GM18505 (cell line): ENCODE data around the gene INPP5D.
"Not testable (repeated sequence)": the region's sequence is repeated elsewhere in the genome, so short reads cannot be mapped to it uniquely, and the experiment has no call there.

Experiments
- ATAC-seq: cut with Tn5 transposase; IDR thresholded peaks from one replicate; pipeline ENCODE4 v1.9.1; 2021; ENCODE audit not compliant: unreplicated experiment
- POLR2A ChIP-seq: IDR thresholded peaks from 4 replicates; pipeline ENCODE4 v1.6.1; 2011; ENCODE audit warnings: borderline replicate concordance; ENCODE audit not compliant: insufficient read depth, insufficient read length; ENCODE audit errors: extremely low read depth

INPP5D gene

GRCh38 chr2:233059797-233060500, at the start of gene INPP5D:
Gene INPP5D (plus strand): TSS chr2:233060342. CDS start chr2:233060479, 137 bp downstream.
- TF ChIP-seq POLR2A: peak; percentile 96
- no peak for ATAC-seq

DNA sequence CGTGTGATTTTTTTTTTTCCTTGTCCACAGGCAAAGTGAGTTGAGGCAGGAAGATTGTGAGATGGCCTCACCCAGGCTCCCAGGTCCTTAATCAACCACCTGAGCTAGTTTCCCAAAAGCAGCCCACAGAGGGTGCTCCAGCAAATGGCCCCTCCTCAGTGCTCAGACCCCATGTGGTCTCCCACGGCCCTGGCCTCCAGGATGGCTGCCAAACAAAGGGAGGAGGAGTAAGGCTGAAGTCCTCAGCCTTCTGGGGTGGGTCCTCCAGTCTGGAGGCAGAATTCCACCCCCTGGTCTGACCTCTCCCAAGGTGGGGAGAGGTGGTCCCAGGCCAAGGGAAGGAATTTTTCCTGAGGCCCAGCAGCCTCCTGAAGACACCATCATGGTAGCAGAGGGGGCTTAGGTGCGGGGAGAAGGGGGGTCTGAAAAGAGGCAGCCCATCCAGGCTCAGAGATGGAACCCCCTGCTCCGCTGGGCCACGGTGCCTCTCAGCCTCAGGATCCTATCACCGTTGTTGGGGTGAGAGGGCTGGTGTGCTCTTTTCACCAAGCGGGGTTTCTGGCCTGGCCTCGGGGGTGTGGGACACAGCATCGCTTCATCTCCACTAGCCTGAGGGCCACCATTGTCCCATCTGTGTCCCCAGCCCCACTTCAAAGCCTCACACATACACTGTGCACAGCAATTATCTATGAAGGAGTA, 49.4 kb upstream of the INPP5D start:
- no peak for ATAC-seq
- no peak for TF ChIP-seq POLR2A

DNA sequence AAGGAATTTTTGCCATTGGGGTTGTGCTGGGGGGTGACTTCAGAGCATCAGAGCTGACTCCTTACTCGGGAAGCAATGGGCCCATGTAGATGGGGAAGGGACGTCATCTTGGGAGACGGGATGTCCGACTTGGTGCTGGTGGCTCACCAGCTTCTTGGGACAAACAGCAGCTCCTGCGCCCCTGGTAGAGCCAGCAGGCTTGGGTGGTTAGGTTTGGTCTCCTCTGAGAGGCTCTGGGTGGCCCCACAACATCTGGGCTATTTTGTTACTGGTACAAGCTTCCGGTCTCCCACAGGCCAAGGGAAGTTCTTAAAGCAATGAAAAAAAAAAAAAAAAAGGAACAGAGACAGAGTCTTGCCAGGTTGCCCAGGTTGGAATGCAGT, 48.9 kb upstream of the INPP5D start:
- TF ChIP-seq POLR2A: no peak
- ATAC-seq: no peak

DNA sequence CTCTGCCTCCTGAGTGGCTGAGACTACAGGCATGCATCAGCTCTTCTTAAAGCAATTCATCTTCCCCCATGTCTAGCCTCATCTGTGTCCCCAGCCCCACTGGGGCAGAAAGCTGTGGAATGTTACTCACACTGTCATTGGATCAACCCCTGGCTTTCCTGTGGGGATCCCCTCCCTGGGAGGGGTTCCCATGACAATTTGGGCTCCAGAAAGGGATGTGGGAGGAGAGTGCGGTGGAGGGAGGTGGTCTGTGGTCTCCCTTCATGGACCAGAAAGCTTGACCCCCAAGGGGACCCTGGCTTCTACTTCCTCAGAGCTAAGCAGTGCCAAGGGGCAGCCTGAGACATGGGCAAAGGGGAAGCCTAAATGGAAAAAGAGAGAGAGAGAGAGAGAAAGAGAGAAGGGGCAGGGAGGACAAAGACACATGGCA, 48.4 kb upstream of the INPP5D start:
- no peak for TF ChIP-seq POLR2A
- ATAC-seq: no peak

- no peak for TF ChIP-seq POLR2A
- ATAC-seq: no peak
Observed at GRCh38 chr2:233012301-233012971, 47.7 kb upstream of the INPP5D start.

GRCh38 chr2:233013027-233013461, 47.1 kb upstream of the INPP5D start, which contains the start of gene NGEF:
Gene NGEF (minus strand): TSS chr2:233013256. CDS start chr2:232974890, 38,366 bp downstream.
- ATAC-seq: no peak
- no peak for TF ChIP-seq POLR2A

- ATAC-seq: no peak
Observed at GRCh38 chr2:233013650-233014049, 46.5 kb upstream of the INPP5D start.

DNA sequence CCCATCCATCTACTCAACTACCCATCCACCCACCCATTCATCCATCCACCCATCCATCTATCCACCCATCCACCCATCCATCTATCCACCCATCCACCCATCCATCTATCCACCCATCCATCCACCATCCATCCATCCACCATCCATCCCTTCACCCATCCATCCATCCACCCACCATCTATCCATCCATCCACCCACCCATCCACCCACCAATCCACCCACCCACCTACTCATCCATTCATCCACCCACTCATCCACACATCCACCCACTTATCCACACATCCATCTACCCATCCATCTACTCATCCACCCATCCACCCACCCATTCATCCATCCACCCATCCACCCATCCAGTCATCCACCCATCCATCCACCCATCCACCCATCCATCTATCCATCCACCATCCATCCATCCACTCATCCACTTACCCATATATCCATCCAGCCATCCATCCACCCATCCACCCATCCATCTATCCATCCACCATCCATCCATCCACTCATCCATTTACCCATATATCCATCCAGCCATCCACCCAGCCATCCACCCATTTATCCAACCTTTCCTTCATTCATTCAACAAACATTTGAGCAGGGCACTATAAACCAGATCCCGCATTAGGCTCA, 45.0 kb upstream of the INPP5D start:
- no peak for TF ChIP-seq POLR2A
- ATAC-seq: no peak

More at GRCh38 chr2:233013650-233014049, 46.5 kb upstream of the INPP5D start:
- TF ChIP-seq POLR2A: no peak

GRCh38 chr2:233017947-233018346, 42.2 kb upstream of the INPP5D start:
- ATAC-seq: no peak
- no peak for TF ChIP-seq POLR2A

- ATAC-seq: not testable (repeated sequence)
Observed at GRCh38 chr2:233019610-233020009, 40.5 kb upstream of the INPP5D start.

- no peak for ATAC-seq
- no peak for TF ChIP-seq POLR2A
Observed at GRCh38 chr2:233020454-233020853, 39.7 kb upstream of the INPP5D start.

GRCh38 chr2:233021771-233022170, 38.4 kb upstream of the INPP5D start:
- no peak for ATAC-seq
- no peak for TF ChIP-seq POLR2A

GRCh38 chr2:233022561-233022960, 37.6 kb upstream of the INPP5D start:
- no peak for ATAC-seq
- TF ChIP-seq POLR2A: no peak

DNA sequence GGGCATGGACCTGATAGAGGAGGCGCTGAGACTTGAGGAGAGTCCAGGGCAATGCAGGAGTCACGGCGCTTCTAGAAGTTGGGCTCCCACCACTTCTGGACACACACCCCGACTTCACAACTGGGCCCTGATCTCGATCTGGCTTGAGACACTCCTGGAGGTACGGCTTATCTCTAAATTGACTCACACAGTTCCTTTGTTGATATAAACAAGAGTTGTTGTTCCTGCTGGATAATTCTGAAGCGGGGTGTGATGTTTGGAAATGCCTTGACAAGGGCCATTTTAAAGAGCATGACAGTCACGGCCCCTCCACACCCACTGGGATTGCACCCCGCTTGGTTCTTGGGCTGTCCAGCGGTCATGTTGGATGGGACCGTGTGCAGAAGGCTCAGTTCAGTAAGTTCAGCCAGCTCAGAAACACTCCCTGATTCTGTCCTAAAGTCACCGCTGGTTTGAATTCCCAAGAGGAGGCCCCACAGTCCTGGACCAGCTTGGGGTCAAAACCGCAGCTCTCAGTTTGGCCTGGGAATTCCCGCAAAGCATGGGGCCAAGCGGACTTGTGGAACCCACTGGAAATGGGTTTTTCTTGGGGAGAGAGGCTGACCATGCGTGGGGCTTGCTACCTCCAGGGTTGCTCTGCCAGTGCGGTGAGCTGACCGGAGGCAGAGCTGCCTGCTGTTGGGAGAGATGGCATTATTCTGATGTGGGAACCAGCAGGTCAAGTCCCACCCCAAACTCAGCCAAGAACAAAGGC, 37.0 kb upstream of the INPP5D start:
- no peak for TF ChIP-seq POLR2A
- no peak for ATAC-seq
